GM12891 (cell line): ENCODE data around the gene PRPF6.

ENCODE experiments used
- PAX5 ChIP-seq: IDR thresholded peaks from 2 replicates; pipeline ENCODE4 v1.6.1; 2011; ENCODE audit warnings: low read length, moderate library complexity, mild to moderate bottlenecking; ENCODE audit not compliant: insufficient read depth, severe bottlenecking
- POLR2A ChIP-seq: IDR thresholded peaks from 2 replicates; pipeline ENCODE4 v1.6.1; 2011; ENCODE audit warnings: low read depth, low read length, control low read depth
- SPI1 ChIP-seq: IDR thresholded peaks from 2 replicates; pipeline ENCODE4 v1.6.1; 2011; ENCODE audit warnings: low read depth, low read length, control low read depth
- TAF1 ChIP-seq: IDR thresholded peaks from 2 replicates; pipeline ENCODE4 v1.6.1; 2011; ENCODE audit warnings: low read depth, low read length, control low read depth

DNA sequence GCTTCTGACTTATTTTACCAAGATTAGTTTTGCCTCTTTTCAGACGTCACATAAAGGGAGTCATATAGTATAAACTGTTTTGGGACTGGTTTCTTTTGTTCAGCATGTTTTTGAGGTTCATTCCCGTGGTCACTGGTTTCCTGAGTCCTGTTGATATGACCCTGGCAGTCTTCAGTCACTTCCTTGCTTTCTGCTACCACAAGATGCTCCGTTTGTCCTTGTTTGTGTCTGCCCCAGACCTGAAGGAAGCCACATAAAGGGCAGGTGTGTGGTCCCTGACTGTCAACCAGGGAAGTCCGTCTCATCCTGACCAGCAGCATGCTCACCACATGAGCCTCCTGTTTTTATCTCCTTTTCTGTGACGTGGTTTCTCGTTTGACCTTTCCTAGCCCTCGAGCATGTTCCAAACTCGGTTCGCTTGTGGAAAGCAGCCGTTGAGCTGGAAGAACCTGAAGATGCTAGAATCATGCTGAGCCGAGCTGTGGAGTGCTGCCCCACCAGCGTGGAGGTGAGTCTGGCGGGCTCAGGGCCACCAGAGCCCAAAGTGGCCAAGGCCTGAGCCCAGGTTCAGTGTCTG lies 29.0 kb downstream of the PRPF6 start:
- TF ChIP-seq POLR2A (no peak), TAF1 (no peak), PAX5 (no peak), SPI1 (no peak)
